Fibroblast of pulmonary artery (primary cell): ENCODE measurements around the gene BCAS1.

Experiments
- DNase-seq: peaks from one replicate; pipeline ENCODE4 v3.0.0-alpha.2; 2010; ENCODE audit warnings: low read depth
- H3K4me3 ChIP-seq: replicated peaks from 2 replicates; pipeline ENCODE4 v1.5.1; 2011; ENCODE audit warnings: low read depth, mild to moderate bottlenecking, control low read depth, low read length, moderate library complexity
- TF ChIP-seq, protein P1 (sequence below): IDR thresholded peaks from 2 replicates; pipeline ENCODE4 v1.5.1; 2011; ENCODE audit warnings: mild to moderate bottlenecking, control low read depth, low read length, inconsistent platforms; ENCODE audit errors: missing control alignments

The BCAS1 gene

DNA sequence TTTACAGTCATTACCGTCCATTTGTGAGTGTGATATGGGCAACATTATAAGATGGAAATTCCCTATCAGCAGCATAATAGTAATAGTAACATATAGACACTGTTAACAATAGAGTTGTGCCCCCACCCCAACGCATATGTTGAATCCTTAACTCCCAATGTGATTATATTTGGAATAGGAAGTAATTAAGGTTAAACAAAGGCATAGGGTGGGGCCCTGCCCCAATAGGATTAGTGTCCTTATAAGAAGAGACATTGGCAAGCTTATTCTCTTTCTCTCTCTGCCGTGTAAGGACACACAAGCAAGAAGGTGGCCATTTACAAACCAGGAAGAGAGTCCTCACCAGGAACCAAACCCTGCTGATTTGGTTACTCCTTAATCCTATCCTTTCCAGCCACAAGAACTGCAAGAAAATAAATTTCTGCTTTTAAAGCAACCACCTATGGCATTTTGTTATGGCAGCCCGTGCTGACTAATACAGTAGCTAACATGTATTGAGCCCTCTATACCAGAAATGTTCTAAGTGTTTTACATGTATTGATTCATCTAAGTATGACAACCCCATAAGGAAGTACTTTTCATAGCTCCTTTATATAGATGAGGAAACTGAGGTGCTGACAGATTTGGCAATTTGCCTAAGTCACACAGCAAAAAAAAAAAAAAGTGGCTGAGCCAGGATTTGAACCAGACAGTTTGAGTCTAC, 114.2 kb downstream of the BCAS1 start:
- no peak for DNase-seq
- H3K4me3 ChIP-seq, result no peak overlapping the region
- TF ChIP-seq, protein P1, sequence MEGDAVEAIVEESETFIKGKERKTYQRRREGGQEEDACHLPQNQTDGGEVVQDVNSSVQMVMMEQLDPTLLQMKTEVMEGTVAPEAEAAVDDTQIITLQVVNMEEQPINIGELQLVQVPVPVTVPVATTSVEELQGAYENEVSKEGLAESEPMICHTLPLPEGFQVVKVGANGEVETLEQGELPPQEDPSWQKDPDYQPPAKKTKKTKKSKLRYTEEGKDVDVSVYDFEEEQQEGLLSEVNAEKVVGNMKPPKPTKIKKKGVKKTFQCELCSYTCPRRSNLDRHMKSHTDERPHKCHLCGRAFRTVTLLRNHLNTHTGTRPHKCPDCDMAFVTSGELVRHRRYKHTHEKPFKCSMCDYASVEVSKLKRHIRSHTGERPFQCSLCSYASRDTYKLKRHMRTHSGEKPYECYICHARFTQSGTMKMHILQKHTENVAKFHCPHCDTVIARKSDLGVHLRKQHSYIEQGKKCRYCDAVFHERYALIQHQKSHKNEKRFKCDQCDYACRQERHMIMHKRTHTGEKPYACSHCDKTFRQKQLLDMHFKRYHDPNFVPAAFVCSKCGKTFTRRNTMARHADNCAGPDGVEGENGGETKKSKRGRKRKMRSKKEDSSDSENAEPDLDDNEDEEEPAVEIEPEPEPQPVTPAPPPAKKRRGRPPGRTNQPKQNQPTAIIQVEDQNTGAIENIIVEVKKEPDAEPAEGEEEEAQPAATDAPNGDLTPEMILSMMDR, result no peak

DNA sequence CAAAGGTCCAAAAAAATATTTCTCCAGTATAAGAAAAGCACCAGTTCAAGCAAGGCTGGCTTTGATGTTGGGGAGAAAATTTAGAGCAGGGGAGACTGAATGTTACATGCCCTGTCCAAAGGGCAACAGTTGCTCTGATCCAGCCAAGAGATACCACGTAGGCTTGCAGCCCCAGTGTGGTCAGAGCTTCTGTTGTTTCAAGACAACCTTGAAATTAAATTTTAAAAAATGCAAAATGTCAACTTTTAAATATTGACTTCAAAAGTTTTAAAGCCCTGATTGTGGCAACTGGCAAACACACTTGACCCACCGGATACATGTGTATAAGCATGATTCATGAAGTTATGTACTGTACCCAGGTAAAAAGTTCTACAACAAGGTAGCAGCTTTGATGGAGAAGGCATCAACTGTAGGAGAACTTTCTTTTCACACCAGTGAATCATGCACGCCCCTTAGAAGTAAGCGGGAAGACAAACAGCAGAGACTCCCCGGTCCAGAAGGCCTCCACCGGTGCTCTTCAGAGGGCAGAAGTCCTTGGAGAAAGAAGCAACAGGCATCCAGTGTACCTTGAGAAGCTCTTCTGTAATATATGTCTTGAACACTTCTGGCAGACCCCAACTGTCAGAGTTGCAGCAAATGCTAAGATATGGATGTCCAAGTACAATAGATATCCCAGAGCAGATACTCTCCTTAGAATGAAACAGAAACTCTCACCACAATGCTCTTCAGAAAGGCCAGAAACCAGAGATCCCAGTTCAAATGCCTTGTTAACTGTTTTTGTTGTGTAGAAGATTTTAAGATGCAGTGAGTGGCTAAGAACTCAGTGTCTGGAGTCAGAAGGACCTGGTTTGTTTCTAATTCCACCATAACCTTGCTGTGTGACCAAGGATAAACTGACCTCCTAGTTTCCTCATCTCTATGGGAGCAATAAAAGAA, 115.4 kb downstream of the BCAS1 start:
- no peak overlapping the region for H3K4me3 ChIP-seq
- no peak for DNase-seq
- TF ChIP-seq, protein P1, result no peak

DNA sequence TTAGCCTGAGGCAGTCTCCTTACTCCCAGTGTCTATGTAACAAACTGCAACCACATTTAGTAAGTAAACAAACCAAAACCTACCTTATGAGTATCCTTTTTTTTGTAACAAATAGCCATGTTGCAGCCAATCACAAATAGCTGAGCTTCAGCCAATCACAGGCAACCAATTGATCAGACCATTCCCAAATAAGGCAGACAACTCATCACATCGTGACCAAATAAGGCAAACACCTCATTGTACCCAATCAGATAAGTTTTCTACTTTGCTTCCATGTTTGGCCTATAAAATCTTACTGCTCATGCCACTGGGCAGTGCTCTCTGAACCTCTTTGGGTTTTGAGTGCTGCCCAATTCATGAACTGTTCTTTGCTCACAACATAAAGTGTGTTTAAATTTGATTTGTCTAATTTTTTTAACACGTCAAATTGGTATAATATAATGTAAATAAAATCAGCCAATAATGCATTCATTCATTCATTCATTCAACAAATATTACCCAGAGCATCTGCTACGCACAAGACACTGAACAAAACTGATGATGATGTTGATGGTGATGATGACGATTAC, 117.8 kb downstream of the BCAS1 start:
- H3K4me3 ChIP-seq, result no peak overlapping the region
- no peak for DNase-seq
- TF ChIP-seq, protein P1, result no peak

GRCh38 chr20:53950578-53950977, 119.8 kb downstream of the BCAS1 start:
- TF ChIP-seq, protein P1, result no peak
- no peak for DNase-seq
- H3K4me3 ChIP-seq, result no peak overlapping the region

- TF ChIP-seq, protein P1, result no peak
- no peak overlapping the region for H3K4me3 ChIP-seq
- DNase-seq, result no peak
Measured at GRCh38 chr20:53950031-53950430, 120.4 kb downstream of the BCAS1 start.

- DNase-seq, result peak; percentile 92
Measured at GRCh38 chr20:53949319-53949839, 121.0 kb downstream of the BCAS1 start.

More at GRCh38 chr20:53949319-53949839, 121.0 kb downstream of the BCAS1 start:
- TF ChIP-seq, protein P1, result no peak
- H3K4me3 ChIP-seq, result no peak overlapping the region
